Suprapubic skin (tissue), 4 donors: Measurements from ENCODE around the gene HERC2. TPM values are rescaled to one million over a fixed set of nuclear protein-coding genes. Genes with fewer than 3 reads are reported as not detected.
"Not testable (repeated sequence)": the region's sequence is repeated elsewhere in the genome, so short reads cannot be mapped to it uniquely, and the experiment has no call there.

Source experiments
- DNase-seq, 2 donors: peaks; one replicate each; pipeline ENCODE4 v3.0.0-alpha.2; 2019; ENCODE audit warnings: low spot score in 2 of 2
- H3K27ac ChIP-seq: fragments of 200-600 bp; sonication (generic); one replicate; pipeline ENCODE4 v1.5.1; 2019
- H3K27me3 ChIP-seq: fragments of 200-600 bp; sonication (generic); one replicate; pipeline ENCODE4 v1.5.1; 2019
- H3K36me3 ChIP-seq: fragments of 200-600 bp; sonication (generic); one replicate; pipeline ENCODE4 v1.5.1; 2019
- H3K4me1 ChIP-seq: fragments of 200-600 bp; sonication (generic); one replicate; pipeline ENCODE4 v1.5.1; 2019
- H3K4me3 ChIP-seq: fragments of 200-600 bp; sonication (generic); one replicate; pipeline ENCODE4 v1.5.1; 2019; ENCODE audit warnings: mild to moderate bottlenecking
- H3K9me3 ChIP-seq: fragments of 200-600 bp; sonication (generic); one replicate; pipeline ENCODE4 v1.5.1; 2019
- EP300 ChIP-seq: sonication (generic); formaldehyde crosslinking; IDR thresholded peaks from one replicate; pipeline ENCODE4 v1.6.1; 2017; ENCODE audit warnings: antibody characterized with exemption
- POLR2A ChIP-seq, 2 donors: fragments of 450-650 bp; IDR thresholded peaks; one replicate each; pipeline ENCODE4 v1.6.1; 2017; ENCODE audit warnings: antibody characterized with exemption in 2 of 2, mild to moderate bottlenecking in 2 of 2, moderate library complexity in 2 of 2
- POLR2AphosphoS5 ChIP-seq, 3 donors: sonication (generic); formaldehyde crosslinking; IDR thresholded peaks; one replicate each; pipeline ENCODE4 v1.6.1; 2017; ENCODE audit warnings: antibody characterized with exemption in 3 of 3
- WGBS: methylation state at CpG from one replicate; pipeline ENCODE4 v1.1.5; 2018; 5-methylcytosine and 5-hydroxymethylcytosine counted together
- total RNA-seq, 4 donors: library from RNA; depleted of rRNA; stranded (reverse); fragments of >200 nt; gene quantifications; one replicate each; pipeline ENCODE4 v1.1.0, GENCODE V29; 2016
- TF ChIP-seq, protein P1 (sequence below), 2 donors: fragments of 200-600 bp in 1 of 2; fragments of 450-650 bp in 1 of 2; sonication (generic) in 1 of 2; IDR thresholded peaks; one replicate each; pipeline ENCODE4 v1.5.1; 2016 to 2019; ENCODE audit warnings: antibody characterized with exemption in 2 of 2, mild to moderate bottlenecking in 1 of 2, moderate library complexity in 1 of 2

Gene HERC2
- total RNA-seq, 4 donors from 2014 or later: 45.2 to 111 (median 73.8) TPM

DNA sequence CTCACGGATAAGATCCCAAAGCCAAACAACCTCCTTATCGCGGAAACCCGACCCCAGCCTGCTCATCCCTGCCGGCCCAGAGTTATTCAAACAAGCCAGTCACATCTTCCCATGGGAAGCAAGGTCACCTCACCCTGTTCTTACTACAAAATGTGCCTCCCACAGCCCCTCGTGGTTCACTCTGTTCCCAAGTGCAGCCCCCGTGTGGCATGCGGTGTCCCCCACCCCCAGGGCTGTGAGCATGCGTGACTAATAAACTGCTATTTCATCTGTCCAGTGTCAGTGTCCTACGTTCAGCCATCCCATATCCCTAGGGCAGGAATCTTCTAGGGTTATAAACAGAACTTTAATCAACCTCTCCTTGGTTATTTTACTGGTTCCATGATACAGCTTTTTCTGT is 27.4 kb downstream of the HERC2 start:
- not testable (repeated sequence) for H3K4me3 ChIP-seq, H3K9me3 ChIP-seq, DNase-seq, H3K27me3 ChIP-seq, H3K4me1 ChIP-seq, H3K27ac ChIP-seq
- H3K36me3 ChIP-seq: peaks cover 36% of the 10 kb centered on the region
- WGBS: 77% methylated on average over 6 of the region's 10 CpGs

- 96% methylated on average over 10 of the region's 10 CpGs for WGBS
- DNase-seq: no peak
- no peak for TF ChIP-seq EP300
- TF ChIP-seq POLR2AphosphoS5 (IDR thresholded peaks at IDR 0.05): no peak
- TF ChIP-seq, protein P1, sequence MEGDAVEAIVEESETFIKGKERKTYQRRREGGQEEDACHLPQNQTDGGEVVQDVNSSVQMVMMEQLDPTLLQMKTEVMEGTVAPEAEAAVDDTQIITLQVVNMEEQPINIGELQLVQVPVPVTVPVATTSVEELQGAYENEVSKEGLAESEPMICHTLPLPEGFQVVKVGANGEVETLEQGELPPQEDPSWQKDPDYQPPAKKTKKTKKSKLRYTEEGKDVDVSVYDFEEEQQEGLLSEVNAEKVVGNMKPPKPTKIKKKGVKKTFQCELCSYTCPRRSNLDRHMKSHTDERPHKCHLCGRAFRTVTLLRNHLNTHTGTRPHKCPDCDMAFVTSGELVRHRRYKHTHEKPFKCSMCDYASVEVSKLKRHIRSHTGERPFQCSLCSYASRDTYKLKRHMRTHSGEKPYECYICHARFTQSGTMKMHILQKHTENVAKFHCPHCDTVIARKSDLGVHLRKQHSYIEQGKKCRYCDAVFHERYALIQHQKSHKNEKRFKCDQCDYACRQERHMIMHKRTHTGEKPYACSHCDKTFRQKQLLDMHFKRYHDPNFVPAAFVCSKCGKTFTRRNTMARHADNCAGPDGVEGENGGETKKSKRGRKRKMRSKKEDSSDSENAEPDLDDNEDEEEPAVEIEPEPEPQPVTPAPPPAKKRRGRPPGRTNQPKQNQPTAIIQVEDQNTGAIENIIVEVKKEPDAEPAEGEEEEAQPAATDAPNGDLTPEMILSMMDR (IDR thresholded peaks at IDR 0.05): no peak
- TF ChIP-seq POLR2A (IDR thresholded peaks at IDR 0.05): no peak
- Histone ChIP-seq H3K4me3 (no peak overlapping the region), H3K9me3 (peaks cover 4% of the 10 kb centered on the region), H3K36me3 (peaks cover 35% of the 10 kb centered on the region), H3K4me1 (no peaks in the 10 kb centered on the region), H3K27ac (no peak overlapping the region), H3K27me3 (no peaks in the 10 kb centered on the region)
These were observed 32.1 kb downstream of the HERC2 start for GRCh38 chr15:28289694-28290463.

GRCh38 chr15:28288830-28289693 is 32.9 kb downstream of the HERC2 start:
- not testable (repeated sequence) for H3K27me3 ChIP-seq, H3K9me3 ChIP-seq, H3K4me3 ChIP-seq, DNase-seq, H3K27ac ChIP-seq, H3K4me1 ChIP-seq
- H3K36me3 ChIP-seq: peaks cover 35% of the 10 kb centered on the region
- 73% methylated on average over 7 of the region's 7 CpGs for WGBS

DNA sequence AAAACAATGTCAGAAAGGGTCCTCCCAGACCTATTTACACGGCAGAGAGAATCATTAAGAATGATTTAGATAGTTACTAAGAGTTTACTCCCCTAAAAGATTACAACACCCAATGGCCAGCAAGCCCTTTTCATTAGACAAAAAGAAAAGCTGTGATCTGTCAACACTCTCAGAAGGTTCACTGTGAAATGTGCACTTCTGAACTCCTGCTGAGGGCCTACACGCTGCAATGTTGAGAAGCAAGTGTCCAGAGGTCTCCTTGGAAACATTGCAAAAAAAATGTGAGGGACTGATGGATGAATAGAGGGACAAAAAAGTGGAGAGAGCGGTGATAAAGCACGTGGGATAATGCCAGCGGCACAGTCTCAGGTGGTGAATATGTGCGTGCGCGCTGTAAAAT is 35.3 kb downstream of the HERC2 start:
- H3K4me1 ChIP-seq, H3K9me3 ChIP-seq, DNase-seq, H3K27me3 ChIP-seq, H3K27ac ChIP-seq, H3K4me3 ChIP-seq: not testable (repeated sequence)
- WGBS: 80% methylated on average over 8 of the region's 8 CpGs
- H3K36me3 ChIP-seq: peaks cover 27% of the 10 kb centered on the region

DNA sequence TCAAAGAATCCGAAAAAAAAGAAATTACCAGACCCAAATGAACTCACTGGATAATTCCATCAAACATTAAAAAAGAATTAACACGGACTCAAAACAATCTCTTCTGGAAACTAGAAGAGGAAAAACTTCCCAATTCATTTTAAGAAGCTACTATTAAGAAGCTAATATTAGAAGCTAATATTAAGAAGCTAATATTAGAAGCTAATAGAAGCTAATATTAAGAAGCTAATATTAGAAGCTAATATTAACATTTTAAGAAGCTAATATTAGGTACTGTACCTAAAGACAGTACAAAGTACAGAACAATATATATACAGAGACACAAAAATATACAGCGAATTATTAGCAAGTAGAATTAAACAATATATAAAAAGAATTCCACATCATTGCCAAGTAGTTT is 35.9 kb downstream of the HERC2 start:
- Histone ChIP-seq H3K36me3 (peaks cover 25% of the 10 kb centered on the region), H3K4me3 (no peak overlapping the region), H3K27ac (no peak overlapping the region), H3K9me3 (peaks cover 4% of the 10 kb centered on the region), H3K27me3 (no peaks in the 10 kb centered on the region), H3K4me1 (no peaks in the 10 kb centered on the region)
- 96% methylated on average over 3 of the region's 3 CpGs for WGBS
- DNase-seq: no peak
- TF ChIP-seq POLR2A (IDR thresholded peaks at IDR 0.05) (no peak), EP300 (no peak), POLR2AphosphoS5 (IDR thresholded peaks at IDR 0.05) (no peak)
- TF ChIP-seq, protein P1 (IDR thresholded peaks at IDR 0.05): no peak

DNA sequence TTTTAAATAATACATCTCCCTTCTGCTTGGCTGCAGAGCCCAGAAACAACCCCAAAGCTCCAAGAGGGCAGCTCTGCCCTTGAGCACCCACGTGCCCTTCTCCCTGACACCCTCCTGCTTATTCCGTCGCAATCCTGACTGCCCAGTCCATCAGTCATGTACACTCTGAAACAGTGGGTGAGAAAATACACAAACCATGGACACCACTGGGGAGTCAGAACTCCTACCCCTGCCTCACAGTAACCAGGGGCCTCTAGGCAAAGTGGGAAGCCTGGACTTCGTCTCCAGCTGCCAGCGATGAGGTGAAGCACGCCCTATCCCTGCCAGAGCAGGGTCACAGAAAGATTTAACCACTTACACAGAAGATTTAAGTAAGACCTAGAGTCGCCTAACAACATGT is 40.1 kb downstream of the HERC2 start:
- TF ChIP-seq POLR2AphosphoS5 (IDR thresholded peaks at IDR 0.05) (no peak), EP300 (no peak), POLR2A (IDR thresholded peaks at IDR 0.05) (no peak)
- TF ChIP-seq, protein P1 (IDR thresholded peaks at IDR 0.05): no peak
- Histone ChIP-seq H3K36me3 (peaks cover 16% of the 10 kb centered on the region), H3K27ac (no peak overlapping the region), H3K4me3 (no peak overlapping the region), H3K4me1 (no peaks in the 10 kb centered on the region), H3K27me3 (no peaks in the 10 kb centered on the region), H3K9me3 (no peaks in the 10 kb centered on the region)
- DNase-seq: no peak
- 91% methylated on average over 7 of the region's 7 CpGs for WGBS
